ELR (cell line): ENCODE results near the gene ZFPL1.

Experiments used
- DNase-seq: peaks from one replicate; pipeline ENCODE4 v3.0.0-alpha.2; 2015; ENCODE audit warnings: low read depth

The ZFPL1 gene

DNA sequence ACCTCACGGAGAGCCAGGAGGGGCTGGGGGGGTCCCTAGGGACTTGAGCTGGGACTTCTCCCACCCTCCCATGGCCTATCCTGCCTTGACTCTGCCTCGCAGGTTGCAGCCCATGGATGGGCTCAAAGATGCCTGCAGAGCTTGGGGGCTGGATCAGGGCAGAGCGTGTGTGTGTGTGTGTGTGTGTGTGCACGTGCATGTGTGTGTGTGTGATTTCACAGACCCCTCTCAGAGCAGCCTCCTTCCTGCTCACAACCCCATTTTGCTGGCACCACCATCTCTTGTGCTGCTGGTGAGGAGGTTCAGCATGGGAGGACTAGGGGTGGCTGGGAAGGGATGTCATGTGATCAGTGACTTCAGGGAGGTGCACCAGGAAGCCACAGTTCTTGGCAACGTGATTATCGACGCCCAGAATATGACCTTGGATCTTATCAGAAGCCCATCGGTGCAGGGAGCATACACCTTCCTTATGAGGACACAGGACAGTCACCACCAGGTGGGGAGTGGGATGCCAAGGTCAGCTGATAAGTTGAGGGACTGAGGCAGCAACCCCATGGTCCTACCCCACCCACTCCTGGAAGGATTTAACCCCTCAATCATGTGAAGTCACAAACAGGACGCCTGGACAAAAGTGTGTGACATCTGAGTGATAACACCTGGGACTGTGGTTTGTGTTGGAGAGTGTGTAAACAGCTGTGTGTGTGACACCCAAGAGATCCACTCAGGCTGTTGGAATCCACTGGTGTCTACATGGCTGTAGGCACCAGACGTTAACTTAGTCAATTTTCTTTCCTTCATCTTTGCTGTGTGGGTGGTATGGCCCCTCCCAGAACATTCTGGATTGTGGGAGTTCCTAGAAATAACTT, 23.8 kb upstream of the ZFPL1 start:
- no peak for DNase-seq

- peak; percentile 27 for DNase-seq
These were observed 23.1 kb upstream of the ZFPL1 start for GRCh38 chr11:65060913-65061408.

DNA sequence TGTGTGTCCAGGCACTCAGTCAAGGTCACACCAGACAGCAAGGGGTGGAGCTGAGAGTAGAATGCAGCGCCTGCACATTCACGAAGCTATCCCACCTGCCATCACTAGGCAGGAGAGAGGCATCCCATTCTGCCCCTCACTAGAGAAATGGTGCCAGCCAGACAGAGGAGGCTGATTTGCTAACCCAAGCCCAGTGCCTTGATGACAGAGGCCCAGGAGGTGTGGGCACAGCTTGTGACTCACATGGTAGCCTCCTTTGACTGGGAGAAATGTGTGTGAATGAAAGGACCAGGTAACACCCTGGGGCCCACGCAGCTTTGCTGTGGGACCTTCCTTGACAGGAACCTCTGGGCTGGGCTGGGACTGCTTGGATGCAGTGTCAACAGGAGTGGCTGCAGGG, 20.5 kb upstream of the ZFPL1 start:
- DNase-seq: no peak

GRCh38 chr11:65064847-65065240, 19.2 kb upstream of the ZFPL1 start:
- DNase-seq: no peak

DNA sequence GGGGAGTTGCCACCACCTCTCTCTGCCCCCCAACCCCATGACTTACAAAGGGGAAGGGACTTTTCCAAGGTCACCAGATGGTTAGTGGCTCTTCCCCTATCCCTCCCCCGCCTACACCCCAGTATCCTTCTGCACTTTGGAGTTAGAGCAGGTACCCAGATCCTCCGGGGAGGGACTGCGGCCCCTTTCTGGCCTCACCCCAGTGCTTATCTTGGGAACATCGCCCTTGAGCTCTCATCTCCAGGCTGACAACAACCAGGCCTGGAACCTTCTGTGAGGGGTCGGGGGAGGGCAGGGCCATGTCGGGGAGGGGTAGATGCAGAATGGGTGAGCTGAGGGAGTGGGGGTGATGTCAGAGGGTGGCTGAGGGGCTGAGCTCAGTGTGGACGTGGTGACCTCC, 18.2 kb upstream of the ZFPL1 start:
- DNase-seq: no peak

- DNase-seq: no peak
These were observed 17.7 kb upstream of the ZFPL1 start for GRCh38 chr11:65066315-65066714.

DNA sequence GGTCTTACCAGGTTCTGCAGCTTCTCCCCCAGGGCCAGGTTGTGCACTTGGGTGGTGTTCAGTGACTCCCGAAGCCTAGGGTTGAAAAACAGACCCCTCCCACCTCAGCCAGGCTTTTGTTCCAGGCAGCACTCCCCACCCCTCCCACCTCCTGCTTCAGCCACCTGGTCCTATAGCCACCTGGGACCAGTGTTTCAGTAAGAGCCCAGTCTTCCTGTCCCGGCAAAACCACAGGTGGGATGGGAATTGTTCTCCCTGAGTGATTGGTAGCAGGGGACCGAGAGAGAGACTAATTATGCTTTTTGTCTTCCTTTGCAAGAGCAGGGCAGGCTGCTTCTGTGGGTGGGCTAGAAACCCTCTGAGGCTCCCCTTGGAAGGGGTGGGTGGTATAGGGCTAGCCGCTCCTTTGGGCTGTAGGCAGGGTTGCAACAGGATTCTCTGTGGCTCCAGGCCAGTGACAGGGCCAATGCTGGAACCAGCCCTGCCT, 17.2 kb upstream of the ZFPL1 start:
- no peak for DNase-seq

- DNase-seq: no peak
These were observed 16.6 kb upstream of the ZFPL1 start for GRCh38 chr11:65067446-65067845.

DNA sequence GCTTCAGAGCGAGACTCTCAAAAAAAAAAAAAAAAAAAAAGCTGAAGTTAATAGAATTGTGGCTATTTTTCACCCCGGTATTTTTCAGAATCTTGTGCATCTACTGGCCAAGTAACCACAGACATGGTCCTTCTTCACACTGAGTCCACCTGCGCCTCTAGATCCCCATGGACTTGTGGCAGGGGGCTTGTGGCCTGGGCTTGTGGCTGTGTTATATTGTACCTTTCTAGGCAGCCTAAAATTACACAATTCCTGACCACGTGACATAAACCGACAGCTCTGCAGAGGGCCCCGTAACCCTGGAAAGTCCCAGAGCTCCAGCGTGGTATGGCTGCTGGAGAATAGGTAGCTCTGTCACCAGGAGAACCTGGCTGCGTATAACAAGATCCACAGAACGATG, 14.8 kb upstream of the ZFPL1 start:
- DNase-seq: no peak

GRCh38 chr11:65071907-65072630, 12.0 kb upstream of the ZFPL1 start:
- peak; percentile 17 for DNase-seq

DNA sequence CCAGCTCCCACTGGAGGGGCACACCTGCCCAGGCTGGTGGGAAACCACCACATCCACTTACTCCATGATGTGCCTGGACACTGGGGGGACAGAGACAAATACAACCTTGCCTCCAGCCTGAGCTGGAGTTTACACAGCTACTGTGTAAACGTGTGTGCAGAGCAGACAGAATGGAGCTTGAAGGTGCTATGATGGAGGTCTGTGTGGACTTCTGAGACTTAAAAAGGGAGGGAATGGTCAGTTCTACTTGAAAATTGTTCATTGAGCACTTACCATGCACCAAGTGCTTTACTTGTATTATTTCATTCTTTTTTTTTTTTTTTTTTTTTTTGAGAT, 11.4 kb upstream of the ZFPL1 start:
- no peak for DNase-seq

GRCh38 chr11:65077451-65077850, 6.6 kb upstream of the ZFPL1 start:
- DNase-seq: peak; percentile 36

- DNase-seq: peak; percentile 54
These were observed 5.9 kb upstream of the ZFPL1 start for GRCh38 chr11:65078151-65078550.

- DNase-seq: no peak
These were observed 5.2 kb upstream of the ZFPL1 start for GRCh38 chr11:65078786-65079342.

- peak; percentile 37 for DNase-seq
These were observed 738 bp upstream of the ZFPL1 start for GRCh38 chr11:65083134-65083833.

- no peak for DNase-seq
These were observed 765 bp downstream of the ZFPL1 start for GRCh38 chr11:65084598-65085375.

DNA sequence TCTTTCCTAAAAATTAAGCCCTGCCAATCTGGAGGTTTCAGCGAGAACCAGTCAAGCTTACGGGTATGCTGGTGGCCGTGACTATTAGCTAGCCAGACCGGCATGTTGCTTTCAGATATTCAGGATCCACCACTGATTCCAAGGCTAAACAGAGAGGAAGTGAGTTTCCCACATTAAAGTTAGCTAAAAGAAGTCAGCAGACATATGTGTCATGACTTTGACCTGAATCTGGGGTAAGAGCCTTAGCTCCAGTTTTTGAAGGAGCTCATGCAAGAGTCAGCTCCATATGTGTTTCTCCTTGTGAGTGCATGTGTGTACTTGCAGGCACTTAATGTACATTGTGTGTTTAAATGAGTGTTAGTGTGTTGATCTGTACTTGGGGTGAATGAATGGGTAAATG, 1.4 kb downstream of the ZFPL1 start:
- no peak for DNase-seq

DNA sequence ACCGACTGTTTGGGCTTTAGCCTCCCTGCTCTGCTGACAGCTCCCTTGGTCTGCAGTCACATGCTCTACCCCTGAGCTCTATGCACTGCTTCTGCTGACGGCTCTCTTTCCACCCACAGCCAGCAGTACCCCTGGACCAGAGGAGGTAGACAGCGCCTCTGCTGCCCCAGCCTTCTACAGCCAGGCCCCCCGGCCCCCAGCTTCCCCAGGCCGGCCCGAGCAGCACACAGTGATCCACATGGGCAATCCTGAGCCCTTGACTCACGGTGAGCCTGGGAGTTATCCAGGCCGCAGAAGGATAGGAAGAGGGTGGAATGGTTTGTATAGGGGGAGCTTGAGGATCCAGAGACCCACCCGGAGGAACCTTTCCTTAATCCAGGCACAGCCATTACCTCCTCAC, 2.8 kb downstream of the ZFPL1 start:
- DNase-seq: no peak

GRCh38 chr11:65087216-65087615, 3.2 kb downstream of the ZFPL1 start:
- DNase-seq: no peak

- no peak for DNase-seq
These were observed 3.8 kb downstream of the ZFPL1 start for GRCh38 chr11:65087827-65088226.

DNA sequence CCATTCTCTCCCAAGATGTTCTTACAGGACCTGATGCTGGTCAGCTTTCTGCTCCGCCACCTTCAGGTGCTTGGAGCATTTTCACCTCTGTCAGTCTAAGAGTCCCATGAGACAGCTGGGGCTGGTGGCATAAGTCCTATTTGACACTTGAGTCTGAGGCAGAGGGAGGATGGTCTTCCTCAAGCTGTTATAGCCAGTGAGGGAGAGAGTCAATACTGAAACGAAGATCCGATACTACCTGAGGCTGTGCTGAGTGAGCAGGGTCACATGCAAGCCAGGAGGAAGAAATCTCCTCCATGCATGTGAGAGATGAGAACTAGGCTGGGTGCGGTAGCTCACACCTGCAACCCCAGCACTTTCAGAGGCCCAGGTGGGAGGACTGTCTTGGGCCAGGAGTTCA, 5.6 kb downstream of the ZFPL1 start:
- no peak for DNase-seq

- DNase-seq: no peak
These were observed 6.6 kb downstream of the ZFPL1 start for GRCh38 chr11:65090628-65091027.
